IMR-90 (cell line): ENCODE results near the gene THADA. TPM values are rescaled to one million over a fixed set of nuclear protein-coding genes. Genes with fewer than 3 reads are reported as not detected.

ENCODE experiments used
- ATAC-seq: fragments of 200-7000 bp; cut with Tn5 transposase; 2 replicates; pipeline ENCODE4 v1.9.1; 2020; ENCODE audit warnings: low read depth, mild to moderate bottlenecking, moderate library complexity
- BruUV-seq: library from RNA; stranded (reverse); fragments of 400-500 nt; replicated peaks from 2 replicates; lab custom pipeline; 2021; lab: Mats Ljungman, UMichigan
- CTCF ChIA-PET: fragments of 300-600 bp; formaldehyde crosslinking; extraction: SDS; loops from one replicate; lab custom pipeline; 2021; ENCODE audit warnings: antibody characterized with exemption; lab: Yijun Ruan, JAX
- POLR2A ChIA-PET: fragments of 300-600 bp; sonication (Branson Sonifier 250); formaldehyde crosslinking; loops from one replicate; lab custom pipeline; 2022; ENCODE audit warnings: antibody characterized with exemption; ENCODE audit not compliant: unreplicated experiment; lab: Charles Lee
- DNase-seq: peaks from one replicate; pipeline ENCODE4 v3.0.0; 2013
- H2AFZ ChIP-seq: replicated peaks from 2 replicates; pipeline ENCODE3; 2013; ENCODE audit warnings: low read length, mild to moderate bottlenecking; ENCODE audit not compliant: poor library complexity
- H2AK5ac ChIP-seq: 2 replicates; pipeline ENCODE4 v1.6.1; 2013; ENCODE audit warnings: low read depth, low read length, inconsistent platforms
- H2AK9ac ChIP-seq: replicated peaks from 2 replicates; pipeline ENCODE3; 2013; ENCODE audit warnings: mild to moderate bottlenecking, low read depth, low read length, moderate library complexity; ENCODE audit not compliant: poor library complexity
- H2BK120ac ChIP-seq: 2 replicates; pipeline ENCODE4 v1.6.1; 2013; ENCODE audit warnings: low read depth, low read length, inconsistent platforms
- H2BK15ac ChIP-seq: 3 replicates; pipeline ENCODE4 v1.6.1; 2013; ENCODE audit warnings: low read depth, low read length, inconsistent platforms
- H2BK20ac ChIP-seq: 2 replicates; pipeline ENCODE4 v1.6.1; 2013; ENCODE audit warnings: low read depth, mild to moderate bottlenecking, inconsistent platforms, low read length, moderate library complexity
- H2BK5ac ChIP-seq: 2 replicates; pipeline ENCODE4 v1.6.1; 2013; ENCODE audit warnings: mild to moderate bottlenecking, low read depth, low read length, inconsistent platforms; ENCODE audit not compliant: poor library complexity, severe bottlenecking
- H3K14ac ChIP-seq: replicated peaks from 2 replicates; pipeline ENCODE4 v1.6.1; 2013; ENCODE audit warnings: low read depth, low read length, inconsistent platforms
- H3K18ac ChIP-seq: 2 replicates; pipeline ENCODE4 v1.6.1; 2013; ENCODE audit warnings: low read depth, low read length, control low read depth
- H3K23ac ChIP-seq: 2 replicates; pipeline ENCODE4 v1.6.1; 2013; ENCODE audit warnings: low read depth, low read length, inconsistent platforms
- H3K27ac ChIP-seq: 2 replicates; pipeline ENCODE4 v1.5.1; 2013; ENCODE audit warnings: mild to moderate bottlenecking, control low read depth, low read length; ENCODE audit not compliant: insufficient read depth
- H3K27me3 ChIP-seq: 2 replicates; pipeline ENCODE4 v1.6.1; 2013; ENCODE audit warnings: low read length; ENCODE audit not compliant: control insufficient read depth, insufficient read depth
- H3K36me3 ChIP-seq: 2 replicates; pipeline ENCODE4 v1.6.1; 2013; ENCODE audit warnings: low read length, mixed read lengths; ENCODE audit not compliant: control insufficient read depth, insufficient read depth
- H3K4ac ChIP-seq: 2 replicates; pipeline ENCODE4 v1.6.1; 2013; ENCODE audit warnings: low read depth, low read length, inconsistent platforms
- H3K4me1 ChIP-seq: 2 replicates; pipeline ENCODE4 v1.6.1; 2013; ENCODE audit warnings: low read length, mixed read lengths; ENCODE audit not compliant: control insufficient read depth, insufficient read depth
- H3K4me2 ChIP-seq: 2 replicates; pipeline ENCODE4 v1.6.1; 2013; ENCODE audit warnings: low read depth, mild to moderate bottlenecking, control low read depth, low read length, moderate library complexity
- H3K4me3 ChIP-seq: 2 replicates; pipeline ENCODE4 v1.5.1; 2013; ENCODE audit warnings: low read depth, mild to moderate bottlenecking, control low read depth, low read length, moderate library complexity; ENCODE audit not compliant: insufficient read depth
- H3K56ac ChIP-seq: 2 replicates; pipeline ENCODE4 v1.6.1; 2013; ENCODE audit warnings: low read length, inconsistent platforms; ENCODE audit not compliant: insufficient read depth; ENCODE audit errors: extremely low read depth
- H3K79me1 ChIP-seq, 2 experiments: 2 replicates each; pipeline ENCODE4 v1.6.1; 2013; ENCODE audit warnings: low read length in 2 of 2, inconsistent platforms in 1 of 2, low read depth in 1 of 2
- H3K9ac ChIP-seq: 2 replicates; pipeline ENCODE4 v1.6.1; 2013; ENCODE audit warnings: low read depth, low read length, control low read depth
- H3K9me1 ChIP-seq: 2 replicates; pipeline ENCODE4 v1.6.1; 2013; ENCODE audit warnings: low read length, inconsistent platforms; ENCODE audit not compliant: insufficient read depth
- H3K9me3 ChIP-seq: 2 replicates; pipeline ENCODE4 v1.6.1; 2013; ENCODE audit warnings: low read length; ENCODE audit not compliant: control insufficient read depth, insufficient read depth
- H4K20me1 ChIP-seq: 2 replicates; pipeline ENCODE4 v1.6.1; 2013; ENCODE audit warnings: low read length, inconsistent platforms; ENCODE audit not compliant: insufficient read depth
- H4K5ac ChIP-seq: 2 replicates; pipeline ENCODE4 v1.6.1; 2013; ENCODE audit warnings: mild to moderate bottlenecking, low read depth, low read length, control low read depth
- H4K8ac ChIP-seq, 2 experiments: 2 replicates each; pipeline ENCODE4 v1.6.1; 2013; ENCODE audit warnings: low read depth in 2 of 2, low read length in 2 of 2, control low read depth in 1 of 2, inconsistent platforms in 1 of 2
- H4K91ac ChIP-seq: 2 replicates; pipeline ENCODE4 v1.6.1; 2013; ENCODE audit warnings: low read depth, low read length, inconsistent platforms; ENCODE audit not compliant: insufficient read depth
- BHLHE40 ChIP-seq: fragments of 150-350 bp; IDR thresholded peaks from 2 replicates; pipeline ENCODE4 v1.6.1; 2016; ENCODE audit warnings: mild to moderate bottlenecking, low read depth, low read length
- CEBPB ChIP-seq: IDR thresholded peaks from 2 replicates; pipeline ENCODE4 v1.6.1; 2012; ENCODE audit warnings: low read depth, low read length, improper control_type of control experiment
- ELK1 ChIP-seq: fragments of 150-350 bp; IDR thresholded peaks from 2 replicates; pipeline ENCODE4 v1.6.1; 2016; ENCODE audit warnings: low read depth, mild to moderate bottlenecking, low read length, moderate library complexity, borderline replicate concordance
- FOS ChIP-seq: fragments of 150-350 bp; IDR thresholded peaks from 2 replicates; pipeline ENCODE4 v1.6.1; 2016; ENCODE audit warnings: low read depth, low read length
- MAFK ChIP-seq: IDR thresholded peaks from 2 replicates; pipeline ENCODE4 v1.6.1; 2012; ENCODE audit warnings: low read depth, low read length, improper control_type of control experiment
- MAZ ChIP-seq: IDR thresholded peaks from 2 replicates; pipeline ENCODE4 v1.6.1; 2012; ENCODE audit warnings: low read depth, mild to moderate bottlenecking, low read length, improper control_type of control experiment, moderate library complexity, borderline replicate concordance
- MXI1 ChIP-seq: IDR thresholded peaks from 2 replicates; pipeline ENCODE4 v1.6.1; 2012; ENCODE audit warnings: low read depth, mild to moderate bottlenecking, low read length, moderate library complexity, borderline replicate concordance
- NFE2L2 ChIP-seq: fragments of 150-350 bp; IDR thresholded peaks from 2 replicates; pipeline ENCODE4 v1.6.1; 2016; ENCODE audit warnings: low read depth, mild to moderate bottlenecking, low read length
- POLR2A ChIP-seq: IDR thresholded peaks from 2 replicates; pipeline ENCODE4 v1.6.1; 2012; ENCODE audit warnings: mild to moderate bottlenecking, low read depth, low read length
- RAD21 ChIP-seq: IDR thresholded peaks from 2 replicates; pipeline ENCODE4 v1.6.1; 2012; ENCODE audit warnings: low read length, improper control_type of control experiment
- RCOR1 ChIP-seq: IDR thresholded peaks from 2 replicates; pipeline ENCODE4 v1.6.1; 2012; ENCODE audit warnings: mild to moderate bottlenecking, low read length, improper control_type of control experiment; ENCODE audit not compliant: insufficient replicate concordance
- SMC3 ChIP-seq: fragments of 150-350 bp; IDR thresholded peaks from 2 replicates; pipeline ENCODE4 v1.6.1; 2016; ENCODE audit warnings: low read depth, mild to moderate bottlenecking, antibody characterized with exemption, low read length, moderate library complexity
- WGBS, 2 experiments: methylation state at CpG; one replicate each; pipeline versions ENCODE4 v1.1.5 to v1.1.7; 2013; ENCODE audit warnings: missing lambda C conversion rate in 2 of 2; ENCODE audit not compliant: insufficient read length in 1 of 2; ENCODE audit errors: extremely low coverage in 2 of 2; 5-methylcytosine and 5-hydroxymethylcytosine counted together
- dilution Hi-C: fragments of 300-500 bp; cut with HindIII; formaldehyde crosslinking; loops from one replicate; pipeline ENCODE4 v1.14.3; 2018; ENCODE audit warnings: low sequenced_read_pairs; ENCODE audit not compliant: unreplicated experiment
- in situ Hi-C: fragments of 300-500 bp; cut with MboI; formaldehyde crosslinking; loops from 3 replicates; pipeline ENCODE4 v1.14.3; 2019; ENCODE audit warnings: low sequenced_read_pairs, inconsistent platforms, mixed read lengths
- intact Hi-C: fragments of 100-400 bp; cut with micrococcal nuclease; formaldehyde crosslinking; loops from 2 replicates; pipeline ENCODE4 v1.10.0; 2022
- polyA plus RNA-seq, 3 experiments: library from polyadenylated mRNA; depleted of rRNA; stranded (reverse); fragments of >200 nt; gene quantifications; 2 replicates each; pipeline ENCODE4 v1.2.3, GENCODE V29; 2012; ENCODE audit warnings: low replicate concordance in 1 of 3
- total RNA-seq: library from RNA; depleted of rRNA; stranded (reverse); fragments of >200 nt; gene quantifications from 2 replicates; pipeline ENCODE4 v1.2.3, GENCODE V29; 2012
- TF ChIP-seq, protein P1 (sequence below): conservative IDR thresholded peaks from 2 replicates; pipeline ENCODE4 v1.5.1; 2012; ENCODE audit warnings: mild to moderate bottlenecking, low read depth, low read length, improper control_type of control experiment

THADA gene
- total and polyA plus RNA-seq, 2 of the 4 experiments (the other 2 are of a cell fraction) = 10.5 to 21.3 TPM

DNA sequence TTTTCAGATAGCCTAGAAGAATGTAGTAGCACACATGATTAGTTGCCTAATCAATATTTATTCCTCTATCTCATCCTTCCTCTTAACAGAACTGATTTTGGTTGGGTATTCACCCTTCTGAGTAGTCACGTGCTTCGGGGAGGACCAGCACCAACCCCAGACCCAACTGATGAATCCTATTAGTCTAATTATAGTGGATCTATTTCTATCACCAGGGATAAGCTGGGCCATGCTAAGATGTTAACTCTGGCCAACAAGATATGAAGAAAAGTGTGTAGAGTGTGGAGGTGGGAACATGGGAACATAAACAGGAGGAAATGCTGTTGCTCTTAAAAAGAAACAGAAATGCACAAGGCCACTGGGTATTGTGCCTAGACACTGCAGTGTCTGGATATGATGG lies 119.9 kb downstream of the THADA start:
- Histone ChIP-seq H3K4me1 (0 out of 2 replicates have a peak, but pooled peaks cover 4% of the 10 kb centered on the region), H3K18ac (peak overlapping the region; percentile 79), H4K8ac (no peak overlapping the region), H3K9me1 (no peaks in the 10 kb centered on the region), H3K4me2 (no peak overlapping the region), H2BK5ac (no peak overlapping the region), H4K5ac (peak overlapping the region; percentile 77), H3K4me3 (no peak overlapping the region), H2BK20ac (no peak overlapping the region), H2BK120ac (no peak overlapping the region), H3K27me3 (no peaks in the 10 kb centered on the region), H3K56ac (no peak overlapping the region), H4K20me1 (no peaks in the 10 kb centered on the region), H3K14ac (peak overlapping the region; percentile 35; the same call in 1 of the 2 replicates), H3K9me3 (no peaks in the 10 kb centered on the region), H3K27ac (no peak overlapping the region), H3K36me3 (peaks cover 4% of the 10 kb centered on the region; the same call in 1 of the 2 replicates), H3K23ac (no peak overlapping the region), H4K91ac (0 out of 2 replicates have a peak overlapping the region, but pooled peaks have one; percentile 12), H2AK5ac (no peak overlapping the region), H3K9ac (no peak overlapping the region), H2BK15ac (peak overlapping the region; percentile 71; the same call in 1 of the 3 replicates), H3K4ac (0 out of 2 replicates have a peak overlapping the region, but pooled peaks have one; percentile 20), H2AFZ (no peak overlapping the region), H3K79me1 (peaks cover 2 to 3% of the 10 kb centered on the region in 2 experiments; a peak in 1 of 4 replicates), H2AK9ac (no peak overlapping the region)
- dilution Hi-C loops = no loop called here
- intact Hi-C loops = loop anchor here (5.0 kb wide), 1 partner anchor 129 kb away; no protein-coding TSS in a partner anchor
- POLR2A ChIA-PET = no interaction called here
- in situ Hi-C loops = no loop called here
- BruUV-seq = no TSS peak
- WGBS, 2 experiments = no CpG with 5 or more reads among the region's 2 CpGs
- DNase-seq = no peak
- CTCF ChIA-PET = interaction anchor here (0.6 to 0.7 kb wide), 2 partner anchors 13 to 204 kb away, joined by 3 to 4 read pairs; no protein-coding TSS in a partner anchor
- ATAC-seq = no peak
- TF ChIP-seq NFE2L2 = no peak
- TF ChIP-seq SMC3 = no peak
- no peak for TF ChIP-seq MXI1
- no peak for TF ChIP-seq MAFK
- TF ChIP-seq FOS = no peak
- no peak for TF ChIP-seq RAD21
- no peak for TF ChIP-seq CEBPB
- no peak for TF ChIP-seq BHLHE40
- no peak for TF ChIP-seq ELK1
- TF ChIP-seq RCOR1 = no peak
- no peak for TF ChIP-seq MAZ
- TF ChIP-seq, protein P1, sequence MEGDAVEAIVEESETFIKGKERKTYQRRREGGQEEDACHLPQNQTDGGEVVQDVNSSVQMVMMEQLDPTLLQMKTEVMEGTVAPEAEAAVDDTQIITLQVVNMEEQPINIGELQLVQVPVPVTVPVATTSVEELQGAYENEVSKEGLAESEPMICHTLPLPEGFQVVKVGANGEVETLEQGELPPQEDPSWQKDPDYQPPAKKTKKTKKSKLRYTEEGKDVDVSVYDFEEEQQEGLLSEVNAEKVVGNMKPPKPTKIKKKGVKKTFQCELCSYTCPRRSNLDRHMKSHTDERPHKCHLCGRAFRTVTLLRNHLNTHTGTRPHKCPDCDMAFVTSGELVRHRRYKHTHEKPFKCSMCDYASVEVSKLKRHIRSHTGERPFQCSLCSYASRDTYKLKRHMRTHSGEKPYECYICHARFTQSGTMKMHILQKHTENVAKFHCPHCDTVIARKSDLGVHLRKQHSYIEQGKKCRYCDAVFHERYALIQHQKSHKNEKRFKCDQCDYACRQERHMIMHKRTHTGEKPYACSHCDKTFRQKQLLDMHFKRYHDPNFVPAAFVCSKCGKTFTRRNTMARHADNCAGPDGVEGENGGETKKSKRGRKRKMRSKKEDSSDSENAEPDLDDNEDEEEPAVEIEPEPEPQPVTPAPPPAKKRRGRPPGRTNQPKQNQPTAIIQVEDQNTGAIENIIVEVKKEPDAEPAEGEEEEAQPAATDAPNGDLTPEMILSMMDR = no peak
- no peak for TF ChIP-seq POLR2A
